Ascending aorta (tissue), 2 donors: ENCODE data around the gene DNAJC16. TPM values are rescaled to one million over a fixed set of nuclear protein-coding genes. Genes with fewer than 3 reads are reported as not detected.
"Not testable (repeated sequence)": the region's sequence is repeated elsewhere in the genome, so short reads cannot be mapped to it uniquely, and the experiment has no call there.

Experiments
- DNase-seq, 2 donors: peaks; one replicate each; pipeline ENCODE4 v3.0.0-alpha.2; 2019; ENCODE audit warnings: low spot score in 2 of 2
- H3K27ac ChIP-seq, 2 donors: fragments of 200-600 bp; sonication (generic); one replicate each; pipeline ENCODE4 v1.5.1; 2016 to 2017; ENCODE audit warnings: mild to moderate bottlenecking in 1 of 2
- H3K27me3 ChIP-seq: fragments of 200-600 bp; sonication (generic); one replicate; pipeline ENCODE4 v1.5.1; 2017
- H3K36me3 ChIP-seq, 2 donors: fragments of 200-600 bp; sonication (generic); one replicate each; pipeline ENCODE4 v1.5.1; 2016
- H3K4me1 ChIP-seq, 2 donors: fragments of 200-600 bp; sonication (generic); one replicate each; pipeline ENCODE4 v1.5.1; 2016 to 2017; ENCODE audit warnings: mild to moderate bottlenecking in 1 of 2
- H3K4me3 ChIP-seq, 2 donors: fragments of 200-600 bp; sonication (generic); one replicate each; pipeline ENCODE4 v1.5.1; 2016 to 2017; ENCODE audit warnings: mild to moderate bottlenecking in 1 of 2
- H3K9me3 ChIP-seq, 2 donors: fragments of 200-600 bp; sonication (generic); one replicate each; pipeline ENCODE4 v1.5.1; 2016
- intact Hi-C: fragments of 100-400 bp; cut with DNase I; formaldehyde crosslinking; loops from one replicate; pipeline ENCODE4 v1.15.1; 2023
- total RNA-seq: library from RNA; depleted of rRNA; stranded (reverse); fragments of >200 nt; gene quantifications from one replicate; pipeline ENCODE4 v1.1.0, GENCODE V29; 2016
- TF ChIP-seq, protein P1 (sequence below), 3 experiments: fragments of 200-600 bp in 2 of 3; fragments of 450-650 bp in 1 of 3; sonication (generic) in 2 of 3; IDR thresholded peaks; one replicate each; pipeline ENCODE4 v1.5.1; 2016 to 2019; ENCODE audit warnings: antibody characterized with exemption in 3 of 3, mild to moderate bottlenecking in 1 of 3, moderate library complexity in 1 of 3

Gene DNAJC16
- total RNA-seq, 1 donor from 2014 or later: 11.4 TPM

DNA sequence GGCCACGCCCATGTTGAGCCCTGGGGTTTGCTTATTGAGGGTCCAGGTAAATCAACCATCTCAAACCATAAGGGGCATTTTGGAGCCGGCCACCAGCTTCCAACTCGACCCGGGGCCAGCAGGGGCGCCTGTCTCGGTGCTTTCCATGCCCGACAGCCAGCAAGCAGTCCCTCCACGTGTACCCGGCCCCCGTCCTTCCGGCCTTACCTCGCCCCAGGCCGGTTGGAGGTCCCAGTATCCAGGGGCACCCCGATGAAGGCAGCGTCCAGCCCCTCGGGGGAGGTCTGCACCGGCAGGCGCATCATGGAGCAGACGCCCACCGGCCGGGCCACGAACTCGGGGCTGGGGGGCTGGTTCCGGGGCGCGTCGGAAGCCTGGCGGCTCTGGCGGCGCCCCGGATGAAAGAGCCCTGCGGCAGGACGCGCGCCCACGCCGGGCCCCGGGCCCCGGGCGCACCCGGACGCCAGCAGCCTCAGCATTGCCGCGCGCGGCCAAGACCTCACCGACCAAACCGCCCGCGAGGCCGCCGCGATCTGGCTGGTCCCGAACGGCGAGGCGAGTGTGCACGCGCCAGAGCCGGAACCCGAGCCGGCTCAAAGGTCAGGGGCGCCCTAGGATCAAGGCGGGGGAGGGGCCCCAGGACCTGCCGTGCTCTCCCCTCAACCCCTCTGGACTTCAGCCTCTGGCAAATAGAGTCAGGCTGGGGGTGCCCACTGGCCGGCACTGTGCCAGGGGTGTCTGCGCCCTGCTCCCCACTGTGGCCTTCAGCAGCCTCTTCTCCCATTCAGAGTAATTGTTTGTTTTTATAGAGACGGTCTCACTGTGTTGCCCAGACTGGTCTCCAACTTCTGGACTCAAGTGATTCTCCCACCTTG lies 58.1 kb downstream of the DNAJC16 start, which contains the start of gene AGMAT:
AGMAT (minus strand) TSS at position 563 of the 875 bp plus-strand sequence; CDS start at position 479, 84 bp downstream.
- H3K9me3 ChIP-seq: no peaks in the 10 kb centered on the region
- H3K27me3 ChIP-seq: no peaks in the 10 kb centered on the region
- peaks cover 3% of the 10 kb centered on the region in 2 donors for H3K4me1 ChIP-seq
- H3K4me3 ChIP-seq: peak within 1 kb of the TSS; percentile 60 to 67
- H3K36me3 ChIP-seq: no peaks in the 10 kb centered on the region
- TF ChIP-seq, protein P1, sequence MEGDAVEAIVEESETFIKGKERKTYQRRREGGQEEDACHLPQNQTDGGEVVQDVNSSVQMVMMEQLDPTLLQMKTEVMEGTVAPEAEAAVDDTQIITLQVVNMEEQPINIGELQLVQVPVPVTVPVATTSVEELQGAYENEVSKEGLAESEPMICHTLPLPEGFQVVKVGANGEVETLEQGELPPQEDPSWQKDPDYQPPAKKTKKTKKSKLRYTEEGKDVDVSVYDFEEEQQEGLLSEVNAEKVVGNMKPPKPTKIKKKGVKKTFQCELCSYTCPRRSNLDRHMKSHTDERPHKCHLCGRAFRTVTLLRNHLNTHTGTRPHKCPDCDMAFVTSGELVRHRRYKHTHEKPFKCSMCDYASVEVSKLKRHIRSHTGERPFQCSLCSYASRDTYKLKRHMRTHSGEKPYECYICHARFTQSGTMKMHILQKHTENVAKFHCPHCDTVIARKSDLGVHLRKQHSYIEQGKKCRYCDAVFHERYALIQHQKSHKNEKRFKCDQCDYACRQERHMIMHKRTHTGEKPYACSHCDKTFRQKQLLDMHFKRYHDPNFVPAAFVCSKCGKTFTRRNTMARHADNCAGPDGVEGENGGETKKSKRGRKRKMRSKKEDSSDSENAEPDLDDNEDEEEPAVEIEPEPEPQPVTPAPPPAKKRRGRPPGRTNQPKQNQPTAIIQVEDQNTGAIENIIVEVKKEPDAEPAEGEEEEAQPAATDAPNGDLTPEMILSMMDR (IDR thresholded peaks at IDR 0.05): no peak
- H3K27ac ChIP-seq: no peak within 1 kb of the TSS
- intact Hi-C loops: no loop called here
- no peak for DNase-seq

DNA sequence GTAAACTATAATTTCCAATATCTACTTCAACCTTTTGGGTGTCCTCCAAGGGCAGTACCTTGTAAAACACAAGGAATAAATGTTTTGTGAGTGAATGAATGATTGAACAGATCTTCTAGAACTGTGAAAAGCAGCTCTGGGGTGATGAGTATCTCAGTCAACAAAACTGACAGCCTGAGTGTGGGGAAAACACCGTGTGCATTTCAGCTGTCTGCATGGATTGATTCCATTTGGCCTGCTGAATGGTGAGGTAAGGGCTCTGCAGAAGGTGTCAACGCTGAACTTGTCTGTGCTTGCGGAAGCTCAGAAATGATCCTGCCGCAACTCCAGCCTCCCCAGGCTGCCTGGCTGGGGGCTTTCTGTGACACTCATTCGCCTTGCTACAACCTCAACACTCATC lies 65.6 kb downstream of the DNAJC16 start:
- no peaks in the 10 kb centered on the region for H3K27me3 ChIP-seq
- H3K9me3 ChIP-seq: no peaks in the 10 kb centered on the region
- no peaks in the 10 kb centered on the region for H3K36me3 ChIP-seq
- no peak overlapping the region for H3K27ac ChIP-seq
- intact Hi-C loops: no loop called here
- no peak for DNase-seq
- no peak overlapping the region for H3K4me3 ChIP-seq
- TF ChIP-seq, protein P1 (IDR thresholded peaks at IDR 0.05): no peak
- H3K4me1 ChIP-seq: no peaks in the 10 kb centered on the region

DNA sequence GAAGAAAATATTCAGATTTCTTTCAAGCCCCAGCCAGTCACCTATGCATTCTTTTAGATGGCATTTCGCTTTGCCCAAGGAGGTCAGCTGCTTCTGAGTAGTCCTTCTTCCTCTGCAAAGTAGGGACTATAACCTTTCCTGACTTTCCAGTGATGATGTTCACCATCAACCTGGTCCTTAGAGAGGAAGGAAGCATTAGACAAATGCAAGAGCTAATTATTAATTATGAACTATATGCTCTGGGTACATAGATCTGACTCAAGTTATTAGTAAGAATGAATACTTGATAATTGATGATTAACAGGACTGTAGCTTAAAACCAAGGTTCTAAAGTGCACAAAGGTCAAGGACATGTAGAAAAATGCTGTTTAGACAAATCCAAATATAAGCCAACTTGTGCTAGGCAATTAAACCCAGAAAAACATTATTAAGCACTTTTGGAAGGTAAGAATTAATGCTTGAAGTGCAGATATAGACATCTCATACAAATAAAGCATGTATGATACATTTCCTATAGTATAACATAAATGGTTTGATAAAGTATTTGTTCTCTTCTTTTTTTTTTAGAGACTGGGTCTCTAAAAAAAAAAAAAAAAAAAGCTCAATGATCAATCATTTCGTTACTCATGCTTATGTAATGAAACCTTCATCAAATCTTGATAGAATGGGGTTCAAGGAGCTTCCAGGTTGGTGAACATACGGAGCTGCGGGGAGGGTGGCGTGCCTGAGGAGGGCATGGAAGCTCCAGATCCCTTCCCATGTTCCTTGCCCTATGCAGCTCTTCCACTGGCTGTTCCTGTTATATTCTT lies 69.4 kb downstream of the DNAJC16 start:
- Histone ChIP-seq H3K4me1 (no peaks in the 10 kb centered on the region), H3K27me3 (no peaks in the 10 kb centered on the region), H3K36me3 (no peaks in the 10 kb centered on the region), H3K27ac (no peak overlapping the region), H3K4me3 (no peak overlapping the region), H3K9me3 (no peaks in the 10 kb centered on the region)
- TF ChIP-seq, protein P1 (IDR thresholded peaks at IDR 0.05): no peak
- no peak for DNase-seq
- intact Hi-C loops: no loop called here

DNA sequence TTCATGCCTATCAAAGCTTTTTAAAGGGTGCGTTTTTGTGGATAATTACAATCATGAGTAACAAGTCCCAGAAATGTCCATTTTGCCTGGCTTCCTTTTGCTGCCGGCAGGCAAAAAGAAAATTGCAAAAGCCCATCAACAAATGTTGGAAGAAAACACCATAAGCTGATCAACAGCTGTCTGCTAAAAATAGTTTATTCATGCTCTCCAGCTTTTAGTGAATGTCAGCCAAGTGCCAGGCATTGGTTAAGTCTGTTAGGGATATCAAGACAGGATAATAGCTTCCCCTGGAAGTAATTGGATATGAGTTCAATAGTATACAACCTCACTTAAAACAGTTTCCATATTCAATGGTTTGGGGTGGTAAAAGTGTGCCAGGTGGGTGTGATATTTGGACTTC lies 71.8 kb downstream of the DNAJC16 start:
- Histone ChIP-seq H3K9me3 (no peaks in the 10 kb centered on the region), H3K36me3 (no peaks in the 10 kb centered on the region), H3K27me3 (no peaks in the 10 kb centered on the region), H3K27ac (no peak overlapping the region), H3K4me1 (no peaks in the 10 kb centered on the region), H3K4me3 (no peak overlapping the region)
- intact Hi-C loops: no loop called here
- TF ChIP-seq, protein P1 (IDR thresholded peaks at IDR 0.05): no peak
- no peak for DNase-seq

DNA sequence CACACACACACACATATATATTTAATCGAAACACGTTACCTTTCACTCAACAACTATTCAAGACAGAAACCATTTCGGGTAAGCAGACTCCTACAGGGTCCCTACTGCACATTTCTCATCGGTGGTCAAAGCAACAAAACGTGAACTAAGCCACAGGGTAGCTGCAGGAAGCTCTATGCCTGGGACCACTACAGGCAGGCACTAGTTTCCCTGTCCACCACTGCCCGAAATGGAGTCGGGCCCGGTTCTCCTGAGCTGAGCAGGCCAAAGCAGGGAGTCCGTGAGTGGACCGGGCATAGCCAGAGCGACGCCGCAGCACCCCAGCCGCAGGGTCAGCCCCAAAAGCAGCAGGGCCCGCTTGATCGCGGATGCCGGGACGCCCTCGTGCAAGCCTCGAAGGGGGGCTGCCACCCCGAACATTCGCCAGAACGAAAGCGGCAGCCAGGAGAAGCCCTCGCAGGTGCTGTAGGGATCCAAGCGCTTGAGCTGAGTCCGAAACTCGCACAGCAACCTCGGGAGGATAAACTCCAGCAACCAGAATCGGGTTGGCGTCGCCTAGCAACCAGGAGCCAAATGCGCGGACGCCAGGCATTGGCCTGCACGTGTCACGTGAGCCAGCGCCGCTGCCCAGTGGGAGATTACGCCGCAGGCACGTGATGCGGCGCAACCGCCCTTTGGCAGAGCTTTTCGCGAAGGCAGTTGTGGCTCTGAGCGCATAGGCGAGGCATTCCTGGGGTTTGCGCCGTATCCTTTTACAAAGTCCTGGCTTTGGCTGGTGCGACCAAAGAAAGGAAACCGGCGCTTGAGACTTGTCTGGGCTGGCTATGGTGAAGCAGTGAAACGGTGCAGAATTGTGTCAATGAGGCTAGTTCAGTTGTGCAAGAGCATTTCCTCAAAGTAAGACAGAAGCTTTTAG lies 76.7 kb downstream of the DNAJC16 start:
- H3K4me1 ChIP-seq: peaks cover 0 to 4% of the 10 kb centered on the region in 2 donors
- peak overlapping the region; percentile 85 to 89 for H3K4me3 ChIP-seq
- peak overlapping the region; percentile 69 to 74 for H3K27ac ChIP-seq
- TF ChIP-seq, protein P1 (IDR thresholded peaks at IDR 0.05): no peak
- no peaks in the 10 kb centered on the region for H3K36me3 ChIP-seq
- DNase-seq: peak; percentile 92 to 98
- intact Hi-C loops: loop anchor here (1.0 to 2.0 kb wide), 2 partner anchors 15 to 79 kb away; partner anchors contain the start of gene CASP9
- no peaks in the 10 kb centered on the region for H3K9me3 ChIP-seq
- H3K27me3 ChIP-seq: no peaks in the 10 kb centered on the region

DNA sequence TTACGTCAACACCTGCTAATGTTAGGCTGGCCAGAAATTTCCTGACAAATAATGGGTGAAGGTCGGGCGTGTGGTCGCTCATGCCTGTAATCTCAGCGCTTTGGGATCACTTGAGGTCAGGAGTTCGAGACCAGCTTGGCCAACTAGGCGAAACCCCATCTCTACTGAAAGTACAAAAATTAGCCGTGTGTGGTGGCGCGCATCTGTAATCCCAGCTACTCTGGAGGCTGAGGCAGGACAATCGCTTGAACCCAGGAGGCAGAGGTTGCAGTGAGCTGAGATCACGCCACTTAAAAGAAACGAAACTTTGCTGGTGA lies 77.3 kb downstream of the DNAJC16 start:
- H3K27me3 ChIP-seq, H3K4me1 ChIP-seq, H3K9me3 ChIP-seq, H3K36me3 ChIP-seq, DNase-seq: not testable (repeated sequence)
- H3K4me3 ChIP-seq: peak overlapping the region; percentile 85 to 89
- peak overlapping the region; percentile 69 to 74 for H3K27ac ChIP-seq
- intact Hi-C loops: loop anchor here (1.0 to 2.0 kb wide), 2 partner anchors 14 to 79 kb away; partner anchors contain the start of gene CASP9

DNA sequence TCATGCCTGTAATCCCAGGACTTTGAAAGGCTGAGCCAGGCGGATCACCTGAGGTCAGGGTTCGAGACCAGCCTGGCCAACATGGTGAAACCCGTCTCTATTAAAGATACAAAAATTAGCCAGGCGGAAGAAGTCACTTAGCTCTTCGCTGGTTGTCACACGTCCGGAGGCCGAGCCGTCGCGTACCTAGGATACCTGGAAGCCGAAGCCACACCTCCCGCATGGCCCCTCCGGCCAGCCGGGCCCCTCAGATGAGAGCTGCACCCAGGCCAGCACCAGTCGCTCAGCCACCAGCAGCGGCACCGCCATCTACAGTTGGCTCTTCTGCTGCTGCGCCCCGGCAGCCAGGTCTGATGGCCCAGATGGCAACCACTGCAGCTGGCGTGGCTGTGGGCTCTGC lies 77.8 kb downstream of the DNAJC16 start:
- intact Hi-C loops, H3K27me3 ChIP-seq, DNase-seq, H3K4me1 ChIP-seq, H3K36me3 ChIP-seq, H3K9me3 ChIP-seq, H3K4me3 ChIP-seq, H3K27ac ChIP-seq: not testable (repeated sequence)
